Uterus (tissue), 4 donors: Measurements from ENCODE around the gene PRSS53. TPM values are rescaled to one million over a fixed set of nuclear protein-coding genes. Genes with fewer than 3 reads are reported as not detected.

Source experiments
- DNase-seq, 2 donors: peaks; one replicate each; pipeline ENCODE4 v3.0.0-alpha.2; 2019 to 2020
- H3K27ac ChIP-seq, 2 donors: fragments of 200-600 bp; sonication (generic); 1 replicate in 1 of 2; 2 replicates in 1 of 2; pipeline ENCODE4 v1.5.1; 2016 to 2018
- H3K27me3 ChIP-seq, 2 donors: fragments of 200-600 bp; sonication (generic); one replicate each; pipeline ENCODE4 v1.5.1; 2018 to 2019; ENCODE audit warnings: control low read depth in 1 of 2
- H3K36me3 ChIP-seq, 2 donors: fragments of 200-600 bp; sonication (generic); one replicate each; pipeline ENCODE4 v1.5.1; 2019; ENCODE audit warnings: control low read depth in 1 of 2
- H3K4me1 ChIP-seq, 2 donors: fragments of 200-600 bp; sonication (generic); one replicate each; pipeline ENCODE4 v1.5.1; 2018 to 2019; ENCODE audit warnings: control low read depth in 1 of 2
- H3K4me3 ChIP-seq, 2 donors: fragments of 200-600 bp; sonication (generic); 1 replicate in 1 of 2; 2 replicates in 1 of 2; pipeline ENCODE4 v1.5.1; 2018 to 2019; ENCODE audit warnings: mild to moderate bottlenecking in 1 of 2
- H3K9me3 ChIP-seq, 2 donors: fragments of 200-600 bp; sonication (generic); one replicate each; pipeline ENCODE4 v1.5.1; 2019; ENCODE audit warnings: control low read depth in 1 of 2
- POLR2A ChIP-seq, 2 donors: fragments of 450-650 bp; IDR thresholded peaks; one replicate each; pipeline ENCODE4 v1.6.1; 2016; ENCODE audit warnings: antibody characterized with exemption in 2 of 2, mild to moderate bottlenecking in 1 of 2, moderate library complexity in 1 of 2
- intact Hi-C: fragments of 100-400 bp; cut with DNase I; formaldehyde crosslinking; loops from one replicate; pipeline ENCODE4 v1.15.1; 2023; ENCODE audit warnings: low total_unique reads
- total RNA-seq, 4 donors: library from RNA; depleted of rRNA in 3 of 4; stranded (reverse); fragments of >200 nt in 3 of 4; gene quantifications; one replicate each; pipeline versions ENCODE4 v1.1.0 to v1.2.4, GENCODE V29; 2014 to 2023
- TF ChIP-seq, protein P1 (sequence below), 4 experiments: fragments of 200-600 bp in 2 of 4; fragments of 450-650 bp in 2 of 4; sonication (generic) in 2 of 4; IDR thresholded peaks; one replicate each; pipeline ENCODE4 v1.5.1; 2016 to 2019; ENCODE audit warnings: antibody characterized with exemption in 4 of 4, mild to moderate bottlenecking in 2 of 4, moderate library complexity in 1 of 4
- donor health status: DM: yes; HTN: yes; CAD: no.

PRSS53 gene
- total RNA-seq, 4 donors from 2014 or later, result under 0.01 to 5.5 (median 2.4) TPM; not detected in 1

DNA sequence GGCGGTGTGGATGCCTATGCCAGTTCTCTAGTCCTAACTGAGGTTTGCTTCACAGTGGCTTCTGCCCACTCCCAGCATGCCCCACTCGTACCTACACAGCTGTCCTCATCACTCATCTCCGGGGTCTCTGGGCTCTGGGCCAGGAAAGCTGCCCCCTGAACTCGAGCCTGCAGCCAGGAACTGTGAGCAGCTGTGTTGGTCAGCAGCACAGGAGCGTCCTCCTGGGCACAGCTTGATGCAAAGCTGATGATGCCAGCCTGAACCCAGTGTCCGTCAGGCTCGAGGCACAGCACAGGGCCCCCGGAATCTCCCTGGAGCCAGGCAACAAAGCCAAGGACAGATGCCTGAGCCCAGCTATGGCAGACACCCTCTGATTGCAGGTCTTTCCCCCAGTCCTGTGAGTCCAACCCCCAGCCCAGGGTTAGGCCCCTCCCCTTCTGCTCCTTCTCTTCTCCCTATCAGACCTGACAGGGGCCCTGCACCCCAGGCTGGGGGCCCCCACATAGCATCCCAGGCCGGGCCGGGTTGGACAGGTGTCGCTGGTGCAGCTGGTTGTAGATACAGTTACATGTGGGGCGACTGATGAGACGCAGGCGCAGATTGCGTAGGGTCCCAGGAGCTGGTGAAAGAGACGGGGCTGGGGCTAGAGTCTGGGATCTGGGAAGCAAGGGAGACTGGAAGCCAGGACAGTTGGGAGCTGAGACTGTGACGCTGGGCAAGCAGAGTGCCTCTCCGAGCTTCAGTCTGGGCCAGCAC lies 2.7 kb downstream of the PRSS53 start:
- TF ChIP-seq POLR2A (IDR thresholded peaks at IDR 0.05), result no peak
- TF ChIP-seq, protein P1, sequence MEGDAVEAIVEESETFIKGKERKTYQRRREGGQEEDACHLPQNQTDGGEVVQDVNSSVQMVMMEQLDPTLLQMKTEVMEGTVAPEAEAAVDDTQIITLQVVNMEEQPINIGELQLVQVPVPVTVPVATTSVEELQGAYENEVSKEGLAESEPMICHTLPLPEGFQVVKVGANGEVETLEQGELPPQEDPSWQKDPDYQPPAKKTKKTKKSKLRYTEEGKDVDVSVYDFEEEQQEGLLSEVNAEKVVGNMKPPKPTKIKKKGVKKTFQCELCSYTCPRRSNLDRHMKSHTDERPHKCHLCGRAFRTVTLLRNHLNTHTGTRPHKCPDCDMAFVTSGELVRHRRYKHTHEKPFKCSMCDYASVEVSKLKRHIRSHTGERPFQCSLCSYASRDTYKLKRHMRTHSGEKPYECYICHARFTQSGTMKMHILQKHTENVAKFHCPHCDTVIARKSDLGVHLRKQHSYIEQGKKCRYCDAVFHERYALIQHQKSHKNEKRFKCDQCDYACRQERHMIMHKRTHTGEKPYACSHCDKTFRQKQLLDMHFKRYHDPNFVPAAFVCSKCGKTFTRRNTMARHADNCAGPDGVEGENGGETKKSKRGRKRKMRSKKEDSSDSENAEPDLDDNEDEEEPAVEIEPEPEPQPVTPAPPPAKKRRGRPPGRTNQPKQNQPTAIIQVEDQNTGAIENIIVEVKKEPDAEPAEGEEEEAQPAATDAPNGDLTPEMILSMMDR (IDR thresholded peaks at IDR 0.05), result no peak
- Histone ChIP-seq H3K4me3 (no peak overlapping the region), H3K4me1 (no peaks in the 10 kb centered on the region), H3K27me3 (no peaks in the 10 kb centered on the region), H3K27ac (no peak overlapping the region), H3K9me3 (no peaks in the 10 kb centered on the region), H3K36me3 (no peaks in the 10 kb centered on the region)
- intact Hi-C loops, result no loop called here
- DNase-seq, result no peak

DNA sequence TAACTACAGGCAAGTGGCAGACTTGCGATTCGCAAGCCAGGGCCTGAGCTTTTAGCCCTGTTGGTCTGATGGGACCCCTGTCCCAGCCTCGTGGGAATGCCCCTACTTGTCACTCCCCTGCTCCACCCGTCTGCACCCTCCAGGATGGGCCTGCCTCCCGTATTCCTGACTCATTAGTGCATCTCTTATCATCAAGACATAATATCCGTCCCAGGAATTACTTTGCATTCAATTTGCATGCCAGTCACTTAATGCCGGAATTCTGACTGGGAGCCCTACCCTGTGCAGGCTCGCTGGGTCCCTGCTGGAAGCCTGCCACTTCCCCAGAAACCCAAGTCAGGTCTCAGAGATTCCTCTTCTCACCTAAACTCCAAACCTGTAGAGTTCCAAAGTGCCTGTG lies 3.3 kb downstream of the PRSS53 start:
- no peak for DNase-seq
- TF ChIP-seq, protein P1 (IDR thresholded peaks at IDR 0.05), result no peak
- TF ChIP-seq POLR2A (IDR thresholded peaks at IDR 0.05), result no peak
- H3K36me3 ChIP-seq, result no peaks in the 10 kb centered on the region
- H3K27me3 ChIP-seq, result no peaks in the 10 kb centered on the region
- H3K4me1 ChIP-seq, result no peaks in the 10 kb centered on the region
- no peak overlapping the region for H3K4me3 ChIP-seq
- no peak overlapping the region for H3K27ac ChIP-seq
- no peaks in the 10 kb centered on the region for H3K9me3 ChIP-seq
- intact Hi-C loops, result no loop called here

DNA sequence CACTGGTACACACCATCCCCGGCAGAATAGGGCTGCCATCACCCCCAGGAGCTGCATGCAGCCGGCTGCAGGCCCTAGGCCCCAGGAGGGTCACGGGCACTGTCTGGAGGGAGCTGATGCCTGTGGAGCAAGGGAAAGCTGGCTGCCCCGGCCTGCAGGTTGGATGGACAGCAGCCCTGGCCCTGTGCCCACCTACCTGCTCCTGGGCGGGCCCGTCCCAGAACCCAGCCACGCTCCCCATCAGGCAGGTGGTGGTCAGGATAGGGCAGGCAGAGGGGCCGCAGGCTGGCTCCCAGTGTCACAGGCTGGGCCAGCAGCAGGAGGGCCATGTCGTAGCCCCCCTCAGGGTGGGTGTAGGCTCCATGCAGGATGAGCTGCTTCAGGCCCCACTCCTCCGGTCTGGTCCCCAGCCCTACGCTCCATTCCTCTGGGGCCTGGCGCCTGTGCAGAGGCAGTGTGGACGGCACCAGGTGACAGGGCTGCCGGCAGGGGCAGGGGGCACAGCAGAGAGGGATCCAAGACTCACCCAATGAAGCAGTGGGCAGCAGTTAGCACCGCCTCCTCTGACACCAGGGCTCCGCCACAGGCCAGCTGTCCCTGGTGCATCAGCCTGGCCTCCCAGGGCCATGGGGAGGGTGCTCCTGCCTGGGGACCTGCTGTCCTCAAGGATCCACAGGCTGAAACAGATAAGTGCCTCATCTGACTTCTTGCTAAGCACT lies 4.0 kb downstream of the PRSS53 start:
- H3K4me1 ChIP-seq, result no peaks in the 10 kb centered on the region
- H3K36me3 ChIP-seq, result no peaks in the 10 kb centered on the region
- no peak overlapping the region for H3K4me3 ChIP-seq
- H3K27ac ChIP-seq, result no peak overlapping the region
- intact Hi-C loops, result no loop called here
- TF ChIP-seq, protein P1 (IDR thresholded peaks at IDR 0.05), result no peak
- no peak for TF ChIP-seq POLR2A (IDR thresholded peaks at IDR 0.05)
- no peaks in the 10 kb centered on the region for H3K9me3 ChIP-seq
- no peak for DNase-seq
- H3K27me3 ChIP-seq, result no peaks in the 10 kb centered on the region

DNA sequence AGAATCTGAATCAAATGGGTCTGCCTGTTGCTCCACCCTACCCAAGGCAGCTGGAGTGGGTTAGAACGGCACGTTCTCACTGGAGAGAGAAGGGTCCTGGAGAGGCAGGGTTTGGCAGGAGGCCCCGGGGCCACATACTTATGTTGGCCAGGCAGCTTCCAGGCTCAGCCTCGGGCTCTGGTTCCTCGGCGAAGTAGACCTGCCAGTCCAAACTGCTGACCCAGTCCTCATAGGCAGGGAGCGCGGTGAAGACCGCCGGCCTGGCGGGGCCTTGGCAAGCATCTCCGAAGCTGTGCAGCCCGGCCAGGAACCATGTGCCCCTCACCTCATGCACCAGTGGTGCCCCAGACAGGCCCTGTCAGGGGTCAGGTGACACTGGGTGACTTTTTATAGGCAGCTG lies 4.8 kb downstream of the PRSS53 start:
- no peaks in the 10 kb centered on the region for H3K27me3 ChIP-seq
- intact Hi-C loops, result no loop called here
- no peak for DNase-seq
- H3K4me3 ChIP-seq, result no peak overlapping the region
- no peaks in the 10 kb centered on the region for H3K36me3 ChIP-seq
- TF ChIP-seq, protein P1 (IDR thresholded peaks at IDR 0.05), result no peak
- TF ChIP-seq POLR2A (IDR thresholded peaks at IDR 0.05), result no peak
- H3K4me1 ChIP-seq, result no peaks in the 10 kb centered on the region
- H3K9me3 ChIP-seq, result no peaks in the 10 kb centered on the region
- no peak overlapping the region for H3K27ac ChIP-seq

DNA sequence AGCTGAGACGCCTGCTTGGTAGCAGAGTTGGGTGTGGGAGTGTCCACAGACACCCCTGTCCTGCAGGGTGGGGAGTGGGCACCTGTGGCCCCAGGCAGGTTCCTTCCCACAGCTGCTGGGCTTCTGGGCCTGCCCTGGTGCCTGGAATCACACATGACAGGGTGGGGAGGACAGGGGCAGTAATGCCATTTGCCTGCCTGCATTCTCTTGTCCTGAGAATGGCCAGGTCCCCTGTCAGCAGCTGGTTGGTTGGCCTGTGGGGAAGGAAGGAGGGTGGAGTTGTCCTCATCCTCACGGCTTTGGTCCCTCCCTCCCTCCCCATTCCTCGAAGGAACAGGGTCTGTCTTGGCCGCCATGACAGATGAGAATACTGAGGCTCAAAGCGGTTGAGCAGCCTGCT lies 5.2 kb downstream of the PRSS53 start:
- no peaks in the 10 kb centered on the region for H3K27me3 ChIP-seq
- no peaks in the 10 kb centered on the region for H3K36me3 ChIP-seq
- no peaks in the 10 kb centered on the region for H3K4me1 ChIP-seq
- H3K27ac ChIP-seq, result no peak overlapping the region
- no peaks in the 10 kb centered on the region for H3K9me3 ChIP-seq
- intact Hi-C loops, result no loop called here
- H3K4me3 ChIP-seq, result no peak overlapping the region
- TF ChIP-seq POLR2A (IDR thresholded peaks at IDR 0.05), result no peak
- TF ChIP-seq, protein P1 (IDR thresholded peaks at IDR 0.05), result no peak
- no peak for DNase-seq
